H9 (cell line): ENCODE measurements around the gene ETV6. TPM values are rescaled to one million over a fixed set of nuclear protein-coding genes. Genes with fewer than 3 reads are reported as not detected.

Experiments used
- DNase-seq: peaks from one replicate; pipeline ENCODE4 v3.0.0-alpha.2; 2017
- H2AFZ ChIP-seq: one replicate; pipeline ENCODE4 v1.6.1; 2013; ENCODE audit warnings: mild to moderate bottlenecking, low read length, control low read depth, moderate library complexity
- H2AK5ac ChIP-seq: 2 replicates; pipeline ENCODE4 v1.6.1; 2013; ENCODE audit warnings: low read length, control low read depth, mixed read lengths; ENCODE audit not compliant: insufficient read length
- H2BK120ac ChIP-seq: one replicate; pipeline ENCODE4 v1.6.1; 2013; ENCODE audit warnings: low read depth, mild to moderate bottlenecking, low read length, control low read depth, inconsistent platforms; ENCODE audit not compliant: poor library complexity, severe bottlenecking
- H2BK12ac ChIP-seq: 2 replicates; pipeline ENCODE4 v1.6.1; 2013; ENCODE audit warnings: low read length, control low read depth, mixed read lengths, low read depth; ENCODE audit not compliant: insufficient read length
- H2BK15ac ChIP-seq: 2 replicates; pipeline ENCODE4 v1.6.1; 2013; ENCODE audit warnings: low read depth, low read length, control low read depth
- H2BK20ac ChIP-seq: one replicate; pipeline ENCODE4 v1.6.1; 2013; ENCODE audit warnings: low read depth, mild to moderate bottlenecking, low read length, control low read depth, inconsistent platforms; ENCODE audit not compliant: poor library complexity, severe bottlenecking
- H2BK5ac ChIP-seq: 2 replicates; pipeline ENCODE4 v1.6.1; 2013; ENCODE audit warnings: low read length, control low read depth, mixed read lengths; ENCODE audit not compliant: insufficient read length
- H3K14ac ChIP-seq: 2 replicates; pipeline ENCODE4 v1.6.1; 2013; ENCODE audit warnings: low read length, control low read depth; ENCODE audit not compliant: insufficient read depth
- H3K18ac ChIP-seq: 2 replicates; pipeline ENCODE4 v1.6.1; 2013; ENCODE audit warnings: low read depth, mild to moderate bottlenecking, mixed read lengths, low read length, control low read depth; ENCODE audit not compliant: insufficient read length
- H3K23ac ChIP-seq: 2 replicates; pipeline ENCODE4 v1.6.1; 2013; ENCODE audit warnings: low read length, control low read depth, mixed read lengths, low read depth; ENCODE audit not compliant: insufficient read length
- H3K23me2 ChIP-seq: 2 replicates; pipeline ENCODE4 v1.6.1; 2013; ENCODE audit warnings: low read depth, mild to moderate bottlenecking, mixed read lengths, low read length, control low read depth; ENCODE audit not compliant: insufficient read length, poor library complexity, severe bottlenecking
- H3K27ac ChIP-seq: 2 replicates; pipeline ENCODE4 v1.5.1; 2013; ENCODE audit warnings: low read length, control low read depth, mixed read lengths, low read depth; ENCODE audit not compliant: insufficient read length
- H3K27me3 ChIP-seq: 2 replicates; pipeline ENCODE4 v1.6.1; 2013; ENCODE audit warnings: low read length, control low read depth, inconsistent platforms; ENCODE audit not compliant: insufficient read depth
- H3K4ac ChIP-seq: 2 replicates; pipeline ENCODE4 v1.6.1; 2013; ENCODE audit warnings: low read depth, mild to moderate bottlenecking, control low read depth, inconsistent platforms, low read length, moderate library complexity
- H3K4me1 ChIP-seq: 2 replicates; pipeline ENCODE4 v1.6.1; 2013; ENCODE audit warnings: low read length, control low read depth, inconsistent platforms; ENCODE audit not compliant: insufficient read depth
- H3K4me2 ChIP-seq: 2 replicates; pipeline ENCODE4 v1.6.1; 2013; ENCODE audit warnings: low read length, control low read depth, mixed read lengths; ENCODE audit not compliant: insufficient read length, insufficient read depth
- H3K56ac ChIP-seq: 2 replicates; pipeline ENCODE4 v1.6.1; 2013; ENCODE audit warnings: low read depth, mild to moderate bottlenecking, mixed read lengths, low read length, control low read depth; ENCODE audit not compliant: insufficient read length
- H3K79me1 ChIP-seq: 2 replicates; pipeline ENCODE4 v1.6.1; 2013; ENCODE audit warnings: low read depth, mild to moderate bottlenecking, moderate library complexity, low read length, control low read depth, inconsistent platforms; ENCODE audit not compliant: insufficient read depth, poor library complexity, severe bottlenecking
- H3K79me2 ChIP-seq: 2 replicates; pipeline ENCODE4 v1.6.1; 2013; ENCODE audit warnings: low read length, control low read depth, inconsistent platforms; ENCODE audit not compliant: insufficient read depth
- H3K9ac ChIP-seq: 2 replicates; pipeline ENCODE4 v1.6.1; 2013; ENCODE audit warnings: low read length, control low read depth, mixed read lengths; ENCODE audit not compliant: insufficient read length; ENCODE audit errors: extremely low read depth
- H3K9me3 ChIP-seq: one replicate; pipeline ENCODE4 v1.6.1; 2013; ENCODE audit warnings: low read depth, low read length, inconsistent platforms; ENCODE audit not compliant: control insufficient read depth
- H3T11ph ChIP-seq: one replicate; pipeline ENCODE4 v1.6.1; 2013; ENCODE audit warnings: mild to moderate bottlenecking, low read length, control low read depth, inconsistent platforms
- H4K20me1 ChIP-seq: one replicate; pipeline ENCODE4 v1.6.1; 2013; ENCODE audit not compliant: control insufficient read depth, insufficient read length, insufficient read depth
- H4K5ac ChIP-seq: 2 replicates; pipeline ENCODE4 v1.6.1; 2013; ENCODE audit warnings: low read depth, mild to moderate bottlenecking, mixed read lengths, low read length, control low read depth; ENCODE audit not compliant: insufficient read length
- H4K8ac ChIP-seq: replicated peaks from 2 replicates; pipeline ENCODE4 v1.6.1; 2013; ENCODE audit warnings: low read length, control low read depth, mixed read lengths, low read depth; ENCODE audit not compliant: insufficient read length
- H4K91ac ChIP-seq: 2 replicates; pipeline ENCODE4 v1.6.1; 2013; ENCODE audit warnings: low read depth, mild to moderate bottlenecking, moderate library complexity, mixed read lengths, low read length, control low read depth; ENCODE audit not compliant: insufficient read length
- H3K27ac Mint-ChIP-seq, 3 experiments: 2 replicates in 2 of 3; 3 replicates in 1 of 3; pipeline ENCODE4 v1.8.0; 2020 to 2021; ENCODE audit warnings: mixed read lengths in 3 of 3, mild to moderate bottlenecking in 1 of 3, moderate library complexity in 1 of 3
- H3K27me3 Mint-ChIP-seq: 2 replicates; pipeline ENCODE4 v1.8.0; 2021; ENCODE audit warnings: low read depth, mild to moderate bottlenecking, moderate library complexity, mixed read lengths
- H3K36me3 Mint-ChIP-seq, 3 experiments: 2 replicates in 2 of 3; 3 replicates in 1 of 3; pipeline ENCODE4 v1.8.0; 2020 to 2021; ENCODE audit warnings: low read depth in 3 of 3, mixed read lengths in 3 of 3; ENCODE audit not compliant: insufficient read depth in 1 of 3
- H3K4me1 Mint-ChIP-seq, 2 experiments: 2 replicates each; pipeline ENCODE4 v1.8.0; 2020; ENCODE audit warnings: mixed read lengths in 2 of 2
- H3K4me3 Mint-ChIP-seq, 2 experiments: 2 replicates in 1 of 2; 3 replicates in 1 of 2; pipeline ENCODE4 v1.8.0; 2020 to 2021; ENCODE audit warnings: mild to moderate bottlenecking in 2 of 2, mixed read lengths in 2 of 2, moderate library complexity in 1 of 2
- H3K9me3 Mint-ChIP-seq, 2 experiments: 2 replicates in 1 of 2; 3 replicates in 1 of 2; pipeline ENCODE4 v1.8.0; 2020; ENCODE audit warnings: mild to moderate bottlenecking in 2 of 2, mixed read lengths in 2 of 2, moderate library complexity in 1 of 2
- CTCF ChIP-seq: fragments of 200-600 bp; sonication (generic); conservative IDR thresholded peaks from 3 replicates; pipeline ENCODE4 v1.8.0; 2021; ENCODE audit warnings: antibody characterized with exemption, mild to moderate bottlenecking
- WGBS: extraction: QIAGEN DNeasy Blood & Tissue Kit; methylation state at CpG from one replicate; pipeline ENCODE4 v1.1.7; 2013; ENCODE audit warnings: missing lambda C conversion rate, low lambda C conversion rate, mixed read lengths; ENCODE audit not compliant: insufficient read length; ENCODE audit errors: extremely low coverage; 5-methylcytosine and 5-hydroxymethylcytosine counted together
- total RNA-seq: library from RNA; stranded (reverse); gene quantifications from 2 replicates; pipeline ENCODE4 v1.2.1, GENCODE V29; 2021

Gene ETV6
- total RNA-seq, 1 experiment from 2014 or later = 28.7 TPM

DNA sequence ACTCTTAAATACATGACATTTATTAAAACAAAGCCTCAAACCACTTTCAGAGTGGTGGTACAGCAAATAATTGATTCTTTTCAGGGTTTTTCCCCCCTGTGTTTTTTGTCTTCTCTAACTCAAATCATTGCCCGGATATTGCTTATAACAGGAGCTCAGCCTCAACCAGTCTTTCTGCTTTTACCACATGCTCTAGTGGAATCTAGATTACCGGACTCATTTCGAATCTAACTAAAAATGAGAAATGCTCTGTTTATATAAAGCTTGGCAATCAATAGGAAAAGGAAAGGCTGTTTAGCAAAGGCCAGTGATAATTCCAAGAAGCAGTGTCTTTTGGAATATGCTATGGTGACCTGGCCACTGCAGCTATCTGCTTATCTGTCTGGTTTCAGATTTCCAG, 161.5 kb downstream of the ETV6 start:
- no peaks in the 10 kb centered on the region for H3K23me2 ChIP-seq
- H2BK120ac ChIP-seq = no peak overlapping the region
- no peak overlapping the region for H2AK5ac ChIP-seq
- no peak overlapping the region for H4K8ac ChIP-seq
- peaks cover 0 to 3% (median 0%) of the 10 kb centered on the region in 3 experiments; a peak in 2 of 7 replicates for H3K36me3 Mint-ChIP-seq
- no peaks in the 10 kb centered on the region; a peak in 1 of 5 replicates for H3K9me3 Mint-ChIP-seq
- H3K79me1 ChIP-seq = no peaks in the 10 kb centered on the region
- peaks cover 21% of the 10 kb centered on the region for H3K4me1 ChIP-seq
- no peak overlapping the region for H4K5ac ChIP-seq
- no peak overlapping the region for H2BK5ac ChIP-seq
- no peak overlapping the region for H2AFZ ChIP-seq
- no peak overlapping the region for H3K18ac ChIP-seq
- H3K27me3 ChIP-seq = no peaks in the 10 kb centered on the region
- no peak overlapping the region for H4K91ac ChIP-seq
- no peak overlapping the region for H3T11ph ChIP-seq
- H4K20me1 ChIP-seq = no peaks in the 10 kb centered on the region
- no peaks in the 10 kb centered on the region for H3K9me3 ChIP-seq
- H3K27ac Mint-ChIP-seq = no peak overlapping the region
- H3K56ac ChIP-seq = no peak overlapping the region
- no peak overlapping the region for H2BK20ac ChIP-seq
- no peak overlapping the region for H3K27ac ChIP-seq
- no peak overlapping the region for H3K4me3 Mint-ChIP-seq
- H3K79me2 ChIP-seq = no peaks in the 10 kb centered on the region
- no peak overlapping the region for H3K4me2 ChIP-seq
- H3K9ac ChIP-seq = no peak overlapping the region
- H3K14ac ChIP-seq = no peak overlapping the region
- H2BK12ac ChIP-seq = no peak overlapping the region
- H3K4ac ChIP-seq = no peak overlapping the region
- H2BK15ac ChIP-seq = no peak overlapping the region
- H3K27me3 Mint-ChIP-seq = no peaks in the 10 kb centered on the region
- no CpG with 5 or more reads among the region's 3 CpGs for WGBS
- peaks cover 59 to 63% of the 10 kb centered on the region in 2 experiments for H3K4me1 Mint-ChIP-seq
- DNase-seq = no peak
- H3K23ac ChIP-seq = no peak overlapping the region
- TF ChIP-seq CTCF = no peak
